Measurements from ENCODE around the gene PLA2G7.
"Not testable (repeated sequence)": the region's sequence is repeated elsewhere in the genome, so short reads cannot be mapped to it uniquely, and the experiment has no call there.

DNA sequence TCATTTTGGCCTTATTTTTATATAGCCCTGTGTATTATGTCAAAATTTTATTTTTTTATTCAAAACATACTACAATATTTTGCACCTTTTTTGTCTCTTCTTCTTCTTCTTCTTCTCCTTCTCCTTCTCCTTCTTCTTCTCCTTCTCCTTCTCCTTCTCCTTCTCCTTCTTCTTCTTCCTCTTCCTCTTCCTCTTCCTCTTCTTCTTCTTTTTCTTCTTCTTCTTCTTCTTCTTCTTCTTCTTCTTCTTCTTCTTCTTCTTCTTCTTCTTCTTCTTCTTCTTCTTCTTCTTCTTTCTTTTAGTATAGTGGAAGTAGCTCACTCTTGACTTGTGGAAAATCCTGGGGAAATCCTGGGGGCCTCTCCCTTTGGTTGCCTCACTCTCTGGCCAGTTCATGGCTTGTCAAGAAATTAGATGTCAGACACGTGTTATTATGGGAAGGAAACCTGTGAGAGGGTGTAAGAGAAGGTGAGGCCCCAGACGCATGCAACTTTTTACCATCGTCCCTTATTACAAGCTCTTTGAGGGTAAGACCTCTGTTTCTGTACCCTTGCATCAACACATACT, 9.1 kb upstream of the PLA2G7 start:
- TF ChIP-seq, protein P1, sequence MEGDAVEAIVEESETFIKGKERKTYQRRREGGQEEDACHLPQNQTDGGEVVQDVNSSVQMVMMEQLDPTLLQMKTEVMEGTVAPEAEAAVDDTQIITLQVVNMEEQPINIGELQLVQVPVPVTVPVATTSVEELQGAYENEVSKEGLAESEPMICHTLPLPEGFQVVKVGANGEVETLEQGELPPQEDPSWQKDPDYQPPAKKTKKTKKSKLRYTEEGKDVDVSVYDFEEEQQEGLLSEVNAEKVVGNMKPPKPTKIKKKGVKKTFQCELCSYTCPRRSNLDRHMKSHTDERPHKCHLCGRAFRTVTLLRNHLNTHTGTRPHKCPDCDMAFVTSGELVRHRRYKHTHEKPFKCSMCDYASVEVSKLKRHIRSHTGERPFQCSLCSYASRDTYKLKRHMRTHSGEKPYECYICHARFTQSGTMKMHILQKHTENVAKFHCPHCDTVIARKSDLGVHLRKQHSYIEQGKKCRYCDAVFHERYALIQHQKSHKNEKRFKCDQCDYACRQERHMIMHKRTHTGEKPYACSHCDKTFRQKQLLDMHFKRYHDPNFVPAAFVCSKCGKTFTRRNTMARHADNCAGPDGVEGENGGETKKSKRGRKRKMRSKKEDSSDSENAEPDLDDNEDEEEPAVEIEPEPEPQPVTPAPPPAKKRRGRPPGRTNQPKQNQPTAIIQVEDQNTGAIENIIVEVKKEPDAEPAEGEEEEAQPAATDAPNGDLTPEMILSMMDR (IDR thresholded peaks at IDR 0.05; ENCODE audit: low read depth, low read length) = not testable (repeated sequence)
- TF ChIP-seq EZH2phosphoT487 (IDR thresholded peaks at IDR 0.05; ENCODE audit: low read depth) = not testable (repeated sequence)

All from OCI-LY3 (cell line).